Astrocyte of the spinal cord (primary cell): ENCODE measurements around the gene HIPK2.

ENCODE experiments used
- DNase-seq: peaks from one replicate; pipeline ENCODE4 v3.0.0; 2011; ENCODE audit warnings: low read depth, low spot score
- H3K4me3 ChIP-seq: 2 replicates; pipeline ENCODE4 v1.5.1; 2011; ENCODE audit warnings: low read depth, mild to moderate bottlenecking, low read length, moderate library complexity
- in situ Hi-C: cut with HindIII; loops from 2 replicates; pipeline ENCODE4 v1.10.0; 2017; ENCODE audit warnings: low sequenced_read_pairs
- TF ChIP-seq, protein P1 (sequence below): IDR thresholded peaks from 2 replicates; pipeline ENCODE4 v1.5.1; 2012; ENCODE audit warnings: low read depth, mild to moderate bottlenecking, low read length, inconsistent platforms

The HIPK2 gene

DNA sequence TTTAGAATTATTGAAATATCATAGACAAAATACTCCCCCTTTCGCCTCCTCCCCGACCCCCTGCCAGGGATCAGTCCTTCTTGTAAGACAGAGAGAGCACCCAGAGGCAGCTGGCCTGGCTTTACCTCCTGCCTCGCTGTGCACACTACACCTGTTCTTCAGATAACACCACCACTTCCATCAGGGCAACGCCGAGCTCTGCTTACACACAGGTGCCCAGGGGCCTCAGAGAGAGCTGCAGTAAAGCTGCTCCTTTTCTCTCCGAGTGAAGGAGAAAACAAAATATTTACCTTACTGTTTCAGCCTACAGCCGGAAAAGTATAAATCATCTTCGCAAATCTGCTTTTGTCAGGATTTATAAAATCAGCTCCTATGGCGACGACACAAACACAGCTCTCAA is 80.7 kb downstream of the HIPK2 start:
- H3K4me3 ChIP-seq, result no peak overlapping the region
- TF ChIP-seq, protein P1, sequence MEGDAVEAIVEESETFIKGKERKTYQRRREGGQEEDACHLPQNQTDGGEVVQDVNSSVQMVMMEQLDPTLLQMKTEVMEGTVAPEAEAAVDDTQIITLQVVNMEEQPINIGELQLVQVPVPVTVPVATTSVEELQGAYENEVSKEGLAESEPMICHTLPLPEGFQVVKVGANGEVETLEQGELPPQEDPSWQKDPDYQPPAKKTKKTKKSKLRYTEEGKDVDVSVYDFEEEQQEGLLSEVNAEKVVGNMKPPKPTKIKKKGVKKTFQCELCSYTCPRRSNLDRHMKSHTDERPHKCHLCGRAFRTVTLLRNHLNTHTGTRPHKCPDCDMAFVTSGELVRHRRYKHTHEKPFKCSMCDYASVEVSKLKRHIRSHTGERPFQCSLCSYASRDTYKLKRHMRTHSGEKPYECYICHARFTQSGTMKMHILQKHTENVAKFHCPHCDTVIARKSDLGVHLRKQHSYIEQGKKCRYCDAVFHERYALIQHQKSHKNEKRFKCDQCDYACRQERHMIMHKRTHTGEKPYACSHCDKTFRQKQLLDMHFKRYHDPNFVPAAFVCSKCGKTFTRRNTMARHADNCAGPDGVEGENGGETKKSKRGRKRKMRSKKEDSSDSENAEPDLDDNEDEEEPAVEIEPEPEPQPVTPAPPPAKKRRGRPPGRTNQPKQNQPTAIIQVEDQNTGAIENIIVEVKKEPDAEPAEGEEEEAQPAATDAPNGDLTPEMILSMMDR, result no peak
- DNase-seq, result no peak
- in situ Hi-C loops, result no loop called here

DNA sequence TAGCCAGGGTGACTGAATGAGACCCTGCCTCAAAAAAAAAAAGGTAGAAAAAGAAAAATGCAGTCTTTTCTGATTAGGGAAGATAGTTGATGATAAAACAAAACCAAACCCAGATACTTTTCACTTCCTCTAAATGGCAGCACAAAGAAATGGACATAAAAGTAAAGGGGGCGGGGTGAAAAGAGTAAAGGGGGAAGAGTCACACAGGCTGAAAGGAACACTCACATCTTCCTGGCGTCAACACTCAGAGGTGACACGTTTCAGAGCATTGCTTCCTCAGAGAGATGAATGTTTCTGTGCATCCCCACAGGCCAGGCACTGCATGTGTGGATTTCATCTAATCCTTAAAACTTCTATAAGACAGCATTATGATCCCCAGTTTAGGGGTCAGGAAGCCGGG is 81.2 kb downstream of the HIPK2 start:
- H3K4me3 ChIP-seq, result no peak overlapping the region
- in situ Hi-C loops, result no loop called here
- no peak for DNase-seq
- TF ChIP-seq, protein P1, result no peak

DNA sequence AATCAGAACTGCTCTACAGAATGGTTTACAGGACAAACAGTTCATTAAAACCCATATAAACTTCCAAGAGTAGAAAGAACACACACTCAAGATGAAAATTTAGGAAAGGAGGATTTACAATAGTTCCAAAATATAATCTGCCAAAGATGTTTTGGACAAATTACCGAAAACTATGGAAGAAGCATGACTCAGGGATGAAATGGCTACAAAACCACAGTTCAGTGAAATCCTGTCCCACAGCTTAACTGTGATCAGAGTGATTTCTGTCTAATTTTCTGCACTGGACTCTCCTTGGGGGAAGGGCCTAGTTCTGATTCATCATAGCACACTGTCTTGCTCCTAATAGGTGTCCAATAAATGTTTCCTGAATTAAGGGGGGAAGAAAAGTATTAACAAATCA is 82.2 kb downstream of the HIPK2 start:
- H3K4me3 ChIP-seq, result no peak overlapping the region
- TF ChIP-seq, protein P1, result no peak
- DNase-seq, result no peak
- in situ Hi-C loops, result no loop called here

DNA sequence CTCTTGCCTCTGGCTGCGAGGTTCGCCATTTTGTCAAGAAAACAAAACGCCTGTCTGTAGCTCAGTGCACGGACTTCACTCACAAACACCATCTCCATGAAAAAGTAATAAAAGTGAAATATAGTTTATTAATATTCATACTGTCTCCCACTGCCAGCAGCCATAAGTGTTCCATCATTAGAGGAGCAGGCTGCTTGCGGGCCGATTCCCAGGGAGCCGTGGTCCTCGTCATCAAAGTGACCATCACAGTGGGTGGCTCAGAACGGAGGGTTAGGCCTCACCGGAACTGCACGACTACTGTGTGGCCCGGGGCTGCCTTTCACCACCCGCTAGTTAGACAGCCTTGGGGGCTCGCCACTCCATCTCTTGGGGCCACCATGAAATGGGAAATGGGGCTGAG is 82.7 kb downstream of the HIPK2 start:
- TF ChIP-seq, protein P1, result no peak
- in situ Hi-C loops, result no loop called here
- DNase-seq, result no peak
- no peak overlapping the region for H3K4me3 ChIP-seq

DNA sequence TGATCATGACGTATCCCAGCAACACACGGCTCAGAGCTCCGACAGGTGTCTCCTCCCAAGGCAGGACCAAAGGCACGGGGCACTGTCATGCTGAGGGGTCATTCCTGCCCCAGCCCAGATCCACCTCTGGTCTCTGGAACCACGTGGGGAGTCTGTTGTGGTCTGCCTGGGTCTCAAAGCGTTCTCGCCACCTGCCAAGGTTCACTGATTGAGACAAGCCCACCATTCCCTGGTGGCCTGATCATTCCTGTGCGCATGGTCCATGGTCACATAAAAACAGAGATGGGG is 83.5 kb downstream of the HIPK2 start:
- TF ChIP-seq, protein P1, result no peak
- in situ Hi-C loops, result no loop called here
- no peak overlapping the region for H3K4me3 ChIP-seq
- no peak for DNase-seq

GRCh38 chr7:139693651-139694388 is 84.0 kb downstream of the HIPK2 start:
- no peak for DNase-seq
- H3K4me3 ChIP-seq, result no peak overlapping the region
- TF ChIP-seq, protein P1, result no peak
- in situ Hi-C loops, result no loop called here
